HG03571 (cell line): ENCODE results near the gene RAP1B.

Experiments used
- ATAC-seq: cut with Tn5 transposase; IDR thresholded peaks from one replicate; pipeline ENCODE4 v1.9.1; 2021; ENCODE audit not compliant: unreplicated experiment

The RAP1B gene

GRCh38 chr12:68686595-68687521 lies 76.2 kb downstream of the RAP1B start, which contains the start of gene NUP107:
Gene NUP107 (plus strand): TSS chr12:68686978. CDS start chr12:68687066, 88 bp downstream.
- ATAC-seq, result peak; percentile 88

- ATAC-seq, result no peak
Observed at GRCh38 chr12:68695454-68695853, 84.8 kb downstream of the RAP1B start.

GRCh38 chr12:68699486-68699885 lies 88.8 kb downstream of the RAP1B start:
- no peak for ATAC-seq
